Upper lobe of right lung (tissue), 1 donor: ENCODE data around the gene TFAP2A. TPM values are rescaled to one million over a fixed set of nuclear protein-coding genes. Genes with fewer than 3 reads are reported as not detected.

ENCODE experiments used
- ATAC-seq: fragments of 200-7000 bp; cut with Tn5 transposase; one replicate; pipeline ENCODE4 v1.9.1; 2020; ENCODE audit warnings: mild to moderate bottlenecking, moderate library complexity
- DNase-seq: peaks from one replicate; pipeline ENCODE4 v3.0.0-alpha.2; 2020
- H3K27ac ChIP-seq: fragments of 200-600 bp; one replicate; pipeline ENCODE4 v1.8.0; 2022
- H3K27me3 ChIP-seq: fragments of 200-600 bp; one replicate; pipeline ENCODE4 v1.8.0; 2022; ENCODE audit warnings: mild to moderate bottlenecking
- H3K36me3 ChIP-seq: fragments of 200-600 bp; one replicate; pipeline ENCODE4 v1.8.0; 2022
- H3K4me1 ChIP-seq: fragments of 200-600 bp; one replicate; pipeline ENCODE4 v1.8.0; 2022
- H3K4me3 ChIP-seq: fragments of 200-600 bp; one replicate; pipeline ENCODE4 v1.8.0; 2022; ENCODE audit warnings: mild to moderate bottlenecking
- H3K9me3 ChIP-seq: fragments of 200-600 bp; one replicate; pipeline ENCODE4 v1.8.0; 2022
- intact Hi-C: fragments of 100-400 bp; cut with DNase I; formaldehyde crosslinking; loops from one replicate; pipeline ENCODE4 v1.11.0; 2022
- total RNA-seq: library from RNA; stranded (reverse); fragmentation: NEBNext Ultra II Directional; extraction: Animal tissue kit (Norgen Biotek cat#: 25700); gene quantifications from one replicate; pipeline ENCODE4 v1.2.1, GENCODE V29; 2021
- TF ChIP-seq, protein P1 (sequence below): fragments of 200-600 bp; IDR thresholded peaks from one replicate; pipeline ENCODE4 v1.8.0; 2022; ENCODE audit warnings: antibody characterized with exemption
- donor health status: DM: no; HTN: yes; CAD: no; lungs with severe emphysema.

The TFAP2A gene
- total RNA-seq, 1 donor from 2014 or later, result 1.9 TPM

DNA sequence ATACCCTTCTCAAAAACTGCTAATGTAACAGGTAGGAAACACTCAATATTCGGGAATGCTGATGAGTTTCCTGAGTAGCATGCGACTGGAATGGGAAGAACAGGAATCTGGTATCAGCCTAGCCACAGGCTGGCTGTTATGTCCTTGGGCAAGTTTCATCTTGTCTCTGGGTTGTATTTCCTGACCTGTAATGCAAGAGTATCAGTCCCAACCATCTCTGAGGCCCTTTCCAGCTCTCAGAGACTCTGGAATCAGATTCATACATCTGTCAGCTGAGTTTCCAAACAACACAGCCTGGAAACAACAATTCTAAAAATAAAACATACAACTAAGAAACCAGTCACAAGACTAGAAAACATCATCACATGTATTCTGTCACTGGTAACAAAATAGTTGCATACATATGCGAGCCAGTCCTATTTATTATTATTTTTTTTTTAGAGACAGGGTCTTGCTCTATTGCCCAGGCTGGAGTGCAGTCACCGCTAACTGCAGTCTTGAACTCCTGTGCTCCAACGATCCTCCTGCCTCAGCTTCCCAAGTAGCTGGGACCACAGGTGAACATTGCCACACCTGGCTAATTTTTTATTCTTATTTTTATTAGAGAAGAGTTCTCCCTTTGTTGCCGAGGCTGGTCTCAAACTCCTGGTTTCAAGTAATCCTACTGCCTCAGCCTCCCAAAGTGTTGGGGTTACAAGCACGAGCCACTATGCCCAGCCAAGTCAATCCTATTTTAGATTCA, 16.7 kb upstream of the TFAP2A start:
- H3K27ac ChIP-seq, result no peak overlapping the region
- intact Hi-C loops, result no loop called here
- DNase-seq (no peak), ATAC-seq (no peak)
- H3K9me3 ChIP-seq, result no peaks in the 10 kb centered on the region
- no peaks in the 10 kb centered on the region for H3K36me3 ChIP-seq
- peaks cover 6% of the 10 kb centered on the region for H3K27me3 ChIP-seq
- H3K4me3 ChIP-seq, result no peak overlapping the region
- peaks cover 10% of the 10 kb centered on the region for H3K4me1 ChIP-seq
- TF ChIP-seq, protein P1, sequence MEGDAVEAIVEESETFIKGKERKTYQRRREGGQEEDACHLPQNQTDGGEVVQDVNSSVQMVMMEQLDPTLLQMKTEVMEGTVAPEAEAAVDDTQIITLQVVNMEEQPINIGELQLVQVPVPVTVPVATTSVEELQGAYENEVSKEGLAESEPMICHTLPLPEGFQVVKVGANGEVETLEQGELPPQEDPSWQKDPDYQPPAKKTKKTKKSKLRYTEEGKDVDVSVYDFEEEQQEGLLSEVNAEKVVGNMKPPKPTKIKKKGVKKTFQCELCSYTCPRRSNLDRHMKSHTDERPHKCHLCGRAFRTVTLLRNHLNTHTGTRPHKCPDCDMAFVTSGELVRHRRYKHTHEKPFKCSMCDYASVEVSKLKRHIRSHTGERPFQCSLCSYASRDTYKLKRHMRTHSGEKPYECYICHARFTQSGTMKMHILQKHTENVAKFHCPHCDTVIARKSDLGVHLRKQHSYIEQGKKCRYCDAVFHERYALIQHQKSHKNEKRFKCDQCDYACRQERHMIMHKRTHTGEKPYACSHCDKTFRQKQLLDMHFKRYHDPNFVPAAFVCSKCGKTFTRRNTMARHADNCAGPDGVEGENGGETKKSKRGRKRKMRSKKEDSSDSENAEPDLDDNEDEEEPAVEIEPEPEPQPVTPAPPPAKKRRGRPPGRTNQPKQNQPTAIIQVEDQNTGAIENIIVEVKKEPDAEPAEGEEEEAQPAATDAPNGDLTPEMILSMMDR, result no peak

GRCh38 chr6:10429638-10430427, 15.0 kb upstream of the TFAP2A start:
- H3K9me3 ChIP-seq, result no peaks in the 10 kb centered on the region
- H3K36me3 ChIP-seq, result no peaks in the 10 kb centered on the region
- no peak overlapping the region for H3K27ac ChIP-seq
- intact Hi-C loops, result no loop called here
- ATAC-seq (peak; percentile 69), DNase-seq (no peak)
- TF ChIP-seq, protein P1, result peak; percentile 47
- no peak overlapping the region for H3K4me3 ChIP-seq
- H3K4me1 ChIP-seq, result peaks cover 18% of the 10 kb centered on the region
- peaks cover 20% of the 10 kb centered on the region for H3K27me3 ChIP-seq

DNA sequence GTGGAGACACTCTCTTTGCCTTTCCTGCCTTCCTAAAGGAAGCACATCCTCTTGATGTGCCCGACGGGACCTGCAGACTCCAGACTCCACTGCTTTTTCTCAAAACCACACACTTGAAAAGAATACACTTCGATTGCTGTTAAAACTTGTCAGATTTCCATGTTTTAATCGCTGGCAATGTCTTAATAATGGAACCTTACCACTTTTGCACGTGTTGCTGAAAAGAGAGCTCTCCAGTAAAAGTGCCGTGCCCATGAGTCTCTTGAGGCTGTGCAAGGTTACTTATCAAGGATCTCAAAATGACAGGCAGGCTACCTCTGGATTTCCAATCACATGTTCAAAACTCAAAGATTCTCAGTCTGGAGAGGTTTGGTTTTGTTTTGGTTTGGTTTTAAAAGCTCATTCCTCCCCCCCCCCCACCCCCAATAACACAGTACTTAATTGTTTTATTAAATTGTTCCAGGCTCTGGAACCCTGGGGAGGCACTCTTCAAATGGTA, 12.0 kb upstream of the TFAP2A start:
- ATAC-seq, result no peak
- Histone ChIP-seq H3K27me3 (peaks cover 42% of the 10 kb centered on the region), H3K4me1 (peaks cover 18% of the 10 kb centered on the region), H3K36me3 (no peaks in the 10 kb centered on the region), H3K9me3 (no peaks in the 10 kb centered on the region), H3K4me3 (peak overlapping the region; percentile 57), H3K27ac (peak overlapping the region; percentile 17)
- TF ChIP-seq, protein P1, result no peak
- DNase-seq, result no peak
- intact Hi-C loops, result no loop called here

DNA sequence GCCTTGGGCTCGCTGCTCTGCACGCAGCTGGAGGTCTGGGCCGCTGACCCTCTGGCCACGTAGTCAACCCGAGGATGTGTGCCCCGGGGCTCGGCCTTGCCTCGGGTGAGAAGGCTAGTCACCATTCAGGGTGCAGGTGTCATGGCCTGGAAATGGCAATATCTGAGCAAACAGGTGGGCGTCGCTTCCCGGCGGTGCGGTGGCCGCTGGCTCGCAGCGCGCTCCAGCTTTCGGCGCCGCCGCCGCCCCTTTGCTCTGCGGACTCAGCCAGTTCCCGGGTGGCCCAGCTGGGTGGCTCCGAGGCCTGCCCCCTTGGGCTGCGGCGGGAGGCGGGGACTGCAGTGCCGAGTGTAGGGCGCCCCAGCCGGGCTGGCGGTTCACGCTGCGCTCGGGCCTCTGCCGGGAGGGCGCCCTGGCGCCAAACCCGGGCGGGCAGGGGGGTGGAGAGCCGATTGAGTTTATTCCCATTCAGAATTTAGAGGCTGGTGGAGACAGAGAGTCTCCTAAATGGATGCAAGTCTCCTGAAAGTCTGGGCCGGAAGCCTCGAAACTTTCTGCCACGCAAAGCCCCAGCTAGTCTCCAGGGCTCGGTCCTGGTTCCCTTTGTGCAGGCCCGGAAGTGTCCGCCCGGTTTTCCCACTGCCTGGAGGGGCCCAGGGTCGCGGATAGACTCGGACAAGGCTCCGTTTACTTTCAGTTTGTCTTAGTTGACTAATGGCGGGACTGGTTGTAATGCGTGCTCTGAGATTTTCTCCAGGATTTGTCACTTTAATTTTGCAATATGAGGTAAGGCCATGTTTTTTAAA, 11.3 kb upstream of the TFAP2A start:
- intact Hi-C loops, result no loop called here
- Histone ChIP-seq H3K27me3 (peaks cover 48% of the 10 kb centered on the region), H3K36me3 (no peaks in the 10 kb centered on the region), H3K4me3 (peak overlapping the region; percentile 57), H3K9me3 (no peaks in the 10 kb centered on the region), H3K27ac (peak overlapping the region; percentile 17), H3K4me1 (peaks cover 18% of the 10 kb centered on the region)
- ATAC-seq (peak; percentile 79), DNase-seq (no peak)
- TF ChIP-seq, protein P1, result no peak

DNA sequence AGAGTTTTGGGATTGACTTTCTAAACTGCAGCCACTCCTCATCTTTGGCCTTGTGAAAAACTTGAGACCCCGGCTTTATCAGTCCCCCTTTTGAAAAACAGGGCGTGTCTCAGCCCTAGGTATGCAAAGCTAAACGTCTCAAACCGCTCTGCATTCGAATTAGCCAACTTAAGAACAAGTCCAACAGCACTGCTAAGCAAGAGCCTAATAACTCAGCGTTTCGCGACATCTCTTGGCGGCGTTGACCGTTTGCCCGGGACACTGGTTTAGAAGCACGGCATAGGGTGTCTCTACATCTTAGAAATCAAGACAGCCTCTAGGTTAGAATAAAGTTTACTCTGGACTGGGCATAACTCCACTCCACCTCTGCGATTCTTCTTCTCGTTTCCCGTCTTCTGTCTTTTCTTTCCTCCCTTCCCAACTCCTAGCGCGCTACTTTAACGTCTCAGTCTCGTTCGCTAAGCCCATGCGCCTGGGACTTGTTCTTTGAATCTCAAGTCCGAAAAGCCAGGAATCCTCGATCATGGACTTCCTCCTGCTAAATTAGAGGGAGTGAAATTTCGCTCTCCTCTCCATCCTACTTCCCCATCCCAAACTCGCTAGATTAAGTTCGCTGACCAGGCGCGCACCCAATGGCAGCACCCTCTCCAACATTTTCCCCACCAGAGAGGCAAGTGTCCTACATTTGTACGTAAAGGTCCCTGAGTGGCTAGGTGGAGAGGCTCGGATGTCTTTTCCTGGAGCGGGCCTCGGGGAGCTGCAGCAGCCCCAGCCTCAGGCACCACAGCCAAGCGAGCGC, 10.5 kb upstream of the TFAP2A start:
- Histone ChIP-seq H3K27ac (no peak overlapping the region), H3K9me3 (no peaks in the 10 kb centered on the region), H3K36me3 (no peaks in the 10 kb centered on the region), H3K27me3 (peaks cover 56% of the 10 kb centered on the region), H3K4me1 (peaks cover 18% of the 10 kb centered on the region), H3K4me3 (peak overlapping the region; percentile 57)
- TF ChIP-seq, protein P1, result no peak
- DNase-seq (no peak), ATAC-seq (no peak)
- intact Hi-C loops, result no loop called here
